ENCODE measurements around the gene TRDMT1.
"Not testable (repeated sequence)": the region's sequence is repeated elsewhere in the genome, so short reads cannot be mapped to it uniquely, and the experiment has no call there.

TRDMT1 gene

DNA sequence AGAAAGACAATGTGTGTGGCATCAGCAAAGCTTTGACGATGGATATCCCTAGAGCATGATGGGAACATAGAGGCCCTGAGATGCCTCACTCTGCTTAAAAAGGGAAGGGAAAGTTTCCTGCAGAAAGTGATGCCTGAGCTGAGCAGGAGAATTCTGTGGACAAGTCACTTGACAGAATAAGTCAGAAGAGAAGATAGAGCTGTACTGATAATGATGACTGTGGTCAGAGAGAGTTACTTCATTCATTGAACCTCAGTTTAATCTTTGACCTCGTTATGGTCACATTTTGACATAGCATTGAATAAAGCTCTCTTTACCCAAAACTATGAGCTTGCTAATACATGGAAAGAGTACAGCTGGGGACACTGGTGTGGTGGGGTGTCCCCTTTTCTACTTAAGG, 79.4 kb downstream of the TRDMT1 start:
- POLR2A ChIA-PET: no interaction called here
- DNase-seq (ENCODE audit: extremely low spot score): no peak
- CTCF ChIA-PET: interaction anchor here (1.1 kb wide), 1 partner anchor 17 kb away, joined by 3 read pairs; no protein-coding TSS in a partner anchor
- TF ChIP-seq, protein P1, sequence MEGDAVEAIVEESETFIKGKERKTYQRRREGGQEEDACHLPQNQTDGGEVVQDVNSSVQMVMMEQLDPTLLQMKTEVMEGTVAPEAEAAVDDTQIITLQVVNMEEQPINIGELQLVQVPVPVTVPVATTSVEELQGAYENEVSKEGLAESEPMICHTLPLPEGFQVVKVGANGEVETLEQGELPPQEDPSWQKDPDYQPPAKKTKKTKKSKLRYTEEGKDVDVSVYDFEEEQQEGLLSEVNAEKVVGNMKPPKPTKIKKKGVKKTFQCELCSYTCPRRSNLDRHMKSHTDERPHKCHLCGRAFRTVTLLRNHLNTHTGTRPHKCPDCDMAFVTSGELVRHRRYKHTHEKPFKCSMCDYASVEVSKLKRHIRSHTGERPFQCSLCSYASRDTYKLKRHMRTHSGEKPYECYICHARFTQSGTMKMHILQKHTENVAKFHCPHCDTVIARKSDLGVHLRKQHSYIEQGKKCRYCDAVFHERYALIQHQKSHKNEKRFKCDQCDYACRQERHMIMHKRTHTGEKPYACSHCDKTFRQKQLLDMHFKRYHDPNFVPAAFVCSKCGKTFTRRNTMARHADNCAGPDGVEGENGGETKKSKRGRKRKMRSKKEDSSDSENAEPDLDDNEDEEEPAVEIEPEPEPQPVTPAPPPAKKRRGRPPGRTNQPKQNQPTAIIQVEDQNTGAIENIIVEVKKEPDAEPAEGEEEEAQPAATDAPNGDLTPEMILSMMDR (IDR thresholded peaks at IDR 0.05; ENCODE audit: control extremely low read depth, extremely low read depth, low read depth, missing control alignments): no peak

DNA sequence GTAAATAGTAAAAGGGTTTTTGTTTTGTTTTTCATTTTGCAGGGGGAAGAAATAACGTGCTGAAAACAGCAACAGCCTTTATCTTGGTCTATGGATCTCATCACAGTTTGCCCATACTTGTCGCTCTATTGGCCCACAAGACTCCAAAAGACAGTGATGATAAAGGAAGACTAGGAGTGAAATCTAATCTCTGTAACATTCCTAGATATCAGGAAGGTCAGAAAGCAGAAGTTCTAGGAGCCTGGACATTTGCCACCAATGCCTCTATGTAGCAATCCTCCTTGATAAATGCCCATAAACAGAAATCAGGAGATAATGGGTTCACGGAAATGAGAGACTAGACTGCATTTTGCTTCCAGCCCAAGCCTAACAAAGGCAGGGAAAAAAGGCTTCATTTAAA, 80.8 kb downstream of the TRDMT1 start:
- DNase-seq (ENCODE audit: extremely low spot score): no peak
- ChIA-PET POLR2A (no interaction called here), CTCF (no interaction called here)
- TF ChIP-seq, protein P1 (IDR thresholded peaks at IDR 0.05; ENCODE audit: control extremely low read depth, extremely low read depth, low read depth, missing control alignments): no peak

DNA sequence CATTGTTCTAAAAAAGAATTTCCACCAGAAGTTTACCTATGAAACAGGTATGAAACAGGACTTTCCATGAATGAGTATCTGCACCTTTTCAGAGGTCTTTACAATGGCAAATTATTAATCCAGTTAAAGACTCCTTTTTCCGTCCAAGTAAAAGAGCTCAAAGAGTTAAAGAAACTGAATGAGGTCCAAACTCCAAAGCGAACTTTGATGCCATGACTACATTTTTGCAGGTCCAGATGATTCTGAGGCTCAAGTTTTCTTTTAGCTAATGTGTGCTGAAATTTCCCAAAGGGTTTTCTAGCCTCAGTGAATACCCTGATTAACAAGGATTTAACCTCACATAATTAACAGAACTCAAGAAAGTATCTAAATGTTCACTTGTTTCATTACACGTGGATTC, 81.6 kb downstream of the TRDMT1 start:
- TF ChIP-seq, protein P1 (IDR thresholded peaks at IDR 0.05; ENCODE audit: control extremely low read depth, extremely low read depth, low read depth, missing control alignments): no peak
- ChIA-PET CTCF (interaction anchor here (1.2 kb wide), 1 partner anchor 13 kb away, joined by 3 read pairs; no protein-coding TSS in a partner anchor), POLR2A (no interaction called here)
- DNase-seq (ENCODE audit: extremely low spot score): no peak

DNA sequence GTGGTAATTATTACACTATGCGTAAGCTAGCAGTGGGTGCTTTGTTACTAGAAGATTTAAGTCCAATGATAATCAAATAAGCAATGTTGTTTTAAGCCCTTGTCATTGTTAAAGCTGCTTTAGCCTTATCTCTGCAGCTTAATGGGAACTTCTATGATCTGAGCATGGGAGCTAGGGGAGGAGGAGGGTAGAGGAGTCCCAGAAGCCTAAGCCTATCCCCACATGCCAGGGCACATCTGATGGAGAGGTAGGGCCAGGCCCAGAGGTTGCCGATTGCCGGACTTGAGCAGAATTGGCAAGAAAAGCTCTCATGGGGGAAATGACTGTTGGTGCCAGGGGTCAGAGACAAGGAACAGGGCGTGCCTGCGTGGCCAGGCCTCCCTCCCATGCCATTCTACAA, 85.3 kb downstream of the TRDMT1 start:
- CTCF ChIA-PET: no interaction called here
- POLR2A ChIA-PET: no interaction called here
- TF ChIP-seq, protein P1 (IDR thresholded peaks at IDR 0.05; ENCODE audit: control extremely low read depth, extremely low read depth, low read depth, missing control alignments): no peak
- no peak for DNase-seq (ENCODE audit: extremely low spot score)

DNA sequence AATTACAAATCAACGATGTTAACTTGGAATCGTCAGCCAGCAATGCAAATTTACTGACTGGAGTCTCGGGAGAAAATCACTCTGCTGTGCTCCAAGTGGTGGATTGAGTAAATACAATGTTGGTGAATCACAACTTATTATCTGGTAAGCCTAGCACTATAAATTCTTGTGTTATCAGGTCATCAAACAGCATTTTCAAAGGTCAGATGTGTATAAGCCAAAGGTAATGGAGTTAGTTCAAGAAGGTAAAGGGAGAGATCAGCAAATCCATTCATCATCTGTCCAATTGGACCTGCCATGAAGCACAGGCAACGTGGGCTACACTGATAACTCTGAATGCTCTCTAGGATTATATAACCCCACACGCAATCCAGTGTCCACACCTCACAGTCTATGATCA, 85.8 kb downstream of the TRDMT1 start:
- TF ChIP-seq, protein P1 (IDR thresholded peaks at IDR 0.05; ENCODE audit: control extremely low read depth, extremely low read depth, low read depth, missing control alignments): no peak
- ChIA-PET POLR2A (no interaction called here), CTCF (no interaction called here)
- DNase-seq (ENCODE audit: extremely low spot score): no peak

DNA sequence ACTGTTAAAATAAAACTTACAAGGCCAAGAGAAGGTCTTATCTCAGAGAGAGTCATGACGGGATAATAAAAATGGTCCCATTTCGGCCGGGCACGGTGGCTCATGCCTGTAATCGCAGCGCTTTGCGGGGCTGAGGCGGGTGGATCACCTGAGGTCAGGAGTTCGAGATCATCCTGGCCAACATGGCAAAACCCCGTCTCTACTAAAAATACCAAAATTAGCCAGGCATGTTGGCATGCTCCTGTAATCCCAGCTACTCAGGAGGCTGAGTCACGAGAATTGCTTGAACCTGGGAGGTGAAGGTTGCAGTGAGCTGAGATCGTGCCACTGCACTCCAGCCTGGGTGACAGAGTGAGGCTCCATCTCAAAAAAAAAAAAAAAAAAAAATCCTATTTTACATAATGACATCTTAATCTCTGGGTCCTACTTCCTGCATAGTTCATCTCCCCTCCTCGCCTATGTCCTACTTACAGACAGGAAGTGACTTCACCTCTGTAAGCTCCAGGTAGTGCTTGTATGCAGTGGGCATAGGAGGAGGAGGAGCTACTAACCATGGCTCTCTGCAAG, 86.5 kb downstream of the TRDMT1 start:
- POLR2A ChIA-PET; DNase-seq (ENCODE audit: extremely low spot score); CTCF ChIA-PET: not testable (repeated sequence)

DNA sequence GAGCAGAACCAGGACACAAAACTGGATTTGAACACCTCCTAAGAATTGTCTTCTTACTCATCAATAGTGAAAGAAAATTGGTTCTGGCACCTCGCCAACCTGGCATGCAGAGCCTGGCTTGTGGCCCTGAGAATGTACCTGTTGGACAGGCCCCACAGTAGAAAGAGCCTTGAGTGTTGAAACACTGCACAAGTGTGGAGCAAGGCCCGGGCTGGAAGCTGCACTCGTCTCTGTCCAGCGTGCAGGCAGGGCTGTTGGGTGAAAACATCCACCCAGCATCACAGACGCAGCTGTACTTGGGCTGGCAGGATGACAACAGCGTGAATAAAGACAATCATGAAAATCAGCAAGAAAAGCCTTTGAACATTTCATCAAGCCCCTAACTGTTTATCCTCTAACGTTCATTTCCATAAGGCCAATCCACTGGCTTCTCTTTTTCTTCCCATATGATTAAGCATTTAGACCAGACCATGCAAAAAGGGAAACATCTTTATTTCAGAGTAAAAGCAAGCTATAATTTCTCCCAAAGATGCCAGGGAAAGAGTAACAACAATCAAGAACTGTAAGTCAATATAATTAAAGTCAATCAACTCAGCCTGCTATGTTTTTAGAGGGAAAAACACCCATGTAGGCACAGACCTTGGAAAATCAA, 87.5 kb downstream of the TRDMT1 start:
- POLR2A ChIA-PET: no interaction called here

More for the DNA sequence above, 87.5 kb downstream of the TRDMT1 start:
- CTCF ChIA-PET: no interaction called here
- TF ChIP-seq, protein P1 (IDR thresholded peaks at IDR 0.05; ENCODE audit: control extremely low read depth, extremely low read depth, low read depth, missing control alignments): no peak
- DNase-seq (ENCODE audit: extremely low spot score): no peak

Measured in GM10248 (cell line).